Mesendoderm (in vitro differentiated cells): ENCODE results near the gene SH2D7.
A peak's percentile ranks its signal among the peaks of the same experiment; 100 is the strongest.

Source experiments
- DNase-seq: peaks from one replicate; pipeline ENCODE4 v3.0.0; 2013
- H2AK5ac ChIP-seq: 2 replicates; pipeline ENCODE4 v1.6.1; 2013; ENCODE audit warnings: low read length, inconsistent platforms
- H2BK120ac ChIP-seq: 2 replicates; pipeline ENCODE4 v1.6.1; 2013; ENCODE audit warnings: low read depth, mild to moderate bottlenecking, low read length, moderate library complexity, mixed read lengths
- H2BK15ac ChIP-seq: replicated peaks from 2 replicates; pipeline ENCODE4 v1.6.1; 2013; ENCODE audit warnings: low read depth, mild to moderate bottlenecking, moderate library complexity
- H2BK5ac ChIP-seq: 2 replicates; pipeline ENCODE4 v1.6.1; 2013; ENCODE audit warnings: low read length, inconsistent platforms
- H3K18ac ChIP-seq: 2 replicates; pipeline ENCODE4 v1.6.1; 2013; ENCODE audit warnings: mild to moderate bottlenecking, low read length, mixed read lengths
- H3K23ac ChIP-seq: one replicate; pipeline ENCODE4 v1.6.1; 2013; ENCODE audit warnings: low read length
- H3K27ac ChIP-seq: 2 replicates; pipeline ENCODE4 v1.5.1; 2013; ENCODE audit warnings: low read depth, mild to moderate bottlenecking, inconsistent platforms, low read length, moderate library complexity
- H3K27me3 ChIP-seq: 2 replicates; pipeline ENCODE4 v1.6.1; 2013; ENCODE audit warnings: low read length, control low read depth, mild to moderate bottlenecking, inconsistent platforms; ENCODE audit not compliant: insufficient read depth, poor library complexity
- H3K36me3 ChIP-seq: 2 replicates; pipeline ENCODE4 v1.6.1; 2013; ENCODE audit warnings: low read length, inconsistent platforms; ENCODE audit not compliant: control insufficient read depth, insufficient read depth
- H3K4ac ChIP-seq: one replicate; pipeline ENCODE4 v1.6.1; 2013; ENCODE audit warnings: low read depth, mild to moderate bottlenecking, low read length, moderate library complexity
- H3K4me1 ChIP-seq: 2 replicates; pipeline ENCODE4 v1.6.1; 2013; ENCODE audit warnings: low read depth, low read length, inconsistent platforms; ENCODE audit not compliant: control insufficient read depth
- H3K4me2 ChIP-seq: 2 replicates; pipeline ENCODE4 v1.6.1; 2013; ENCODE audit warnings: low read length
- H3K4me3 ChIP-seq: 2 replicates; pipeline ENCODE4 v1.5.1; 2013; ENCODE audit warnings: mild to moderate bottlenecking, low read length
- H3K56ac ChIP-seq: one replicate; pipeline ENCODE4 v1.6.1; 2013; ENCODE audit warnings: low read length
- H3K79me1 ChIP-seq: 2 replicates; pipeline ENCODE4 v1.6.1; 2013; ENCODE audit warnings: low read length, inconsistent platforms
- H3K79me2 ChIP-seq: 2 replicates; pipeline ENCODE4 v1.6.1; 2013; ENCODE audit warnings: mild to moderate bottlenecking, low read length; ENCODE audit not compliant: control insufficient read depth, insufficient read depth
- H3K9ac ChIP-seq: 2 replicates; pipeline ENCODE4 v1.6.1; 2013; ENCODE audit warnings: low read length, inconsistent platforms
- H4K5ac ChIP-seq: one replicate; pipeline ENCODE4 v1.6.1; 2013; ENCODE audit warnings: low read length
- H4K8ac ChIP-seq: one replicate; pipeline ENCODE4 v1.6.1; 2013; ENCODE audit warnings: low read depth, mild to moderate bottlenecking, control low read depth, low read length, moderate library complexity
- WGBS: extraction: QIAGEN DNeasy Blood & Tissue Kit; methylation state at CpG from one replicate; pipeline ENCODE4 v1.1.7; 2013; ENCODE audit warnings: low lambda C conversion rate, missing lambda C conversion rate; ENCODE audit not compliant: insufficient coverage; ENCODE audit errors: extremely low coverage; 5-methylcytosine and 5-hydroxymethylcytosine counted together

Gene SH2D7

DNA sequence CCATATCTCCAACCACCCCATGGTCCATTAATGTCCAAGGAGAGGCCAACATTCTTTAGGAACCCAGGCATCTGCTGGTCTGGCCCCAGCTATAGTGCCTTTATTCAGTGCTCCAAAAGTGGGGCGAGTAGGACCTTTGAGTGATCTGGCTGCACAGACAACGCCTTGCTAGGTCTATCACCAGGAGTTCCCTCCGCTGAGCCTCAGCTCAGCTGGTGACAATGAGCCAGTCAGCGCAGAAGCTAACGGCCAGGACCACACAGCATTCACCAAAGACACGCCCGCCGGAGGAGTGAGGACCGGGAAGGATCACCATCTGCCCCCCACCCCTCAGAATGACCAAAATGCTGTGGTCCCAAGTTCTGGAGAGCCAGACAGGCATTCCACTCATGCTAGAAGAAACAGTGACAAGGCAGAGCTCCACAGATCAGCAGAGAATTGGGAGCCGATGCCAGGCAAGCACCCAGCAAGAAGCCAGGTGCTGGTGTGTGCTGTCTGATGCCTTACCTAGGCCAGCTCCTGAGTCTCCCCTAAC lies 33.9 kb upstream of the SH2D7 start:
- H3K23ac ChIP-seq = no peak overlapping the region
- H2BK120ac ChIP-seq = no peak overlapping the region
- peaks cover 2% of the 10 kb centered on the region for H3K4me1 ChIP-seq
- peaks cover 5% of the 10 kb centered on the region for H3K79me1 ChIP-seq
- no peak for DNase-seq
- no peaks in the 10 kb centered on the region for H3K79me2 ChIP-seq
- H3K4me3 ChIP-seq = no peak overlapping the region
- no peak overlapping the region for H4K5ac ChIP-seq
- no peak overlapping the region for H3K4ac ChIP-seq
- no peak overlapping the region for H2BK5ac ChIP-seq
- H3K4me2 ChIP-seq = no peak overlapping the region
- no peak overlapping the region for H2BK15ac ChIP-seq
- no peak overlapping the region for H3K27ac ChIP-seq
- no peak overlapping the region for H3K9ac ChIP-seq
- no peak overlapping the region for H2AK5ac ChIP-seq
- WGBS = no CpG with 5 or more reads among the region's 10 CpGs
- no peak overlapping the region for H4K8ac ChIP-seq
- no peaks in the 10 kb centered on the region for H3K36me3 ChIP-seq
- no peaks in the 10 kb centered on the region for H3K27me3 ChIP-seq
- H3K18ac ChIP-seq = no peak overlapping the region
- H3K56ac ChIP-seq = no peak overlapping the region

DNA sequence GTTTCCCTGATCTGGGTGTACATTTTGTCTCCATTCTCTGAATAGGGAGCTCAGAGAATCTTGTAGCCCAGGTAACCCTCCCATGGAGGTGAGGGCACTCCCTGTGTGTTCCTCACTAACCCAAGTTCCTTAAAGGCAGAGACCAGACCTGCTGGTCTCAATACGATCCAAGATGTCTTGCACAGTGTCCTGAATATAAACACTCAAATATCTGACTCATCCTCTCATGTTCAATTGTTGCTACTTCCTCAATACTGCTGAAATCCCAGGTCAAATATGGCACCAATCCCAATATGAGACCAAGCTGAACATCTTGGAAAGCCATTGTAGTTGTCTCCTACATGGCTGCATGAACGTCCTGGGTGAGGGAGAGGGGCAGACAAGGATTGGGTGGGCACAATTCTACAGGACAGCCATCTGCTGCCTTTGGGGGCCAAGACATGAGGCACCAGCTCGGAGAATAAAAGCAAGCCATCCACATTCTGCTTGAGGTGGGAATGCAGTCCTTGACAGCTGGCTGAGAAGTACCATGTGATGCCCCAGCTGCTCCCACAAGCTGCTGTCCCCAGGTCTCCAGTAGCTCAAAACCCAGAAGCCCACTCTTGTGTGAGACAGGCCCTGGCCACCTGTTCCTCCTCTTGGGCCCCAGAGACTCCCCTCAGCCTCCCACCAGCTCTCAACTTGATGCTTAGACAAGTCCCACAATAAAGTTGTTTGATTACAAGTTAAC lies 33.1 kb upstream of the SH2D7 start:
- Histone ChIP-seq H3K4me2 (no peak overlapping the region), H3K9ac (no peak overlapping the region), H3K4me1 (peaks cover 2% of the 10 kb centered on the region), H3K79me2 (no peaks in the 10 kb centered on the region), H2AK5ac (no peak overlapping the region), H2BK120ac (no peak overlapping the region), H4K8ac (no peak overlapping the region), H4K5ac (no peak overlapping the region), H2BK5ac (no peak overlapping the region), H3K4ac (no peak overlapping the region), H3K36me3 (no peaks in the 10 kb centered on the region), H3K27me3 (no peaks in the 10 kb centered on the region), H3K27ac (no peak overlapping the region), H3K23ac (no peak overlapping the region), H3K56ac (no peak overlapping the region), H2BK15ac (no peak overlapping the region), H3K4me3 (no peak overlapping the region), H3K79me1 (peaks cover 5% of the 10 kb centered on the region), H3K18ac (no peak overlapping the region)
- DNase-seq = no peak
- no CpG with 5 or more reads among the region's 3 CpGs for WGBS

- no peak overlapping the region for H2BK5ac ChIP-seq
- H3K27ac ChIP-seq = no peak overlapping the region
- no CpG with 5 or more reads among the region's 5 CpGs for WGBS
Measured at GRCh38 chr15:78060232-78060631, 32.1 kb upstream of the SH2D7 start.

DNA sequence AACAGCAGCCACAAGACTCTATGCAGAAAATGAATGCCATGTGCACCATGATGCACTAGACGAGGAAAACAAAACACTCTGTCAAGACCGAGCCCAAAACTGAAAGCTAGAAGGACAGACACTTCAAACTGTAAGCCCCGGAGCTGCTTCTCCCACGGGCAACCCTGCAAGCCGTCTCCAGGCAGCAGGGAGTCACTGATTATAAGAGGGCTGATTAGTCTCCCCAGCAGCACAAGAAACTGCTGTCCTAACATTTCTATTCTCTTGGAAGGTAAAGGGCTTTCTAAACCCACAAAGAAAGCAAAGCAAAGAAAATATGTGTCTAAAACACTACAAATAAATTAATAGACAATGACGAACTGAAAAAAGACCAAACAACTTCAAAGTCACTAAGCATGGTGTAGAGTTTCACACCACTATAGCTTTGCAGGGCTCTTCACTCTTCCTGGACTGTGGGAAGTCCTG lies 30.4 kb upstream of the SH2D7 start:
- Histone ChIP-seq H4K5ac (no peak overlapping the region), H3K56ac (peak overlapping the region; percentile 44), H3K4me3 (no peak overlapping the region), H3K4ac (no peak overlapping the region), H4K8ac (no peak overlapping the region), H3K27ac (no peak overlapping the region), H3K4me1 (peaks cover 2% of the 10 kb centered on the region), H3K36me3 (no peaks in the 10 kb centered on the region), H3K9ac (peak overlapping the region; percentile 26), H3K27me3 (no peaks in the 10 kb centered on the region), H3K4me2 (no peak overlapping the region), H2BK15ac (no peak overlapping the region), H2AK5ac (no peak overlapping the region), H3K18ac (no peak overlapping the region), H3K79me2 (peaks cover 2% of the 10 kb centered on the region), H3K79me1 (peaks cover 3% of the 10 kb centered on the region), H2BK5ac (no peak overlapping the region), H3K23ac (no peak overlapping the region), H2BK120ac (no peak overlapping the region)
- no CpG with 5 or more reads among the region's 6 CpGs for WGBS
- DNase-seq = peak; percentile 42

More at GRCh38 chr15:78060232-78060631, 32.1 kb upstream of the SH2D7 start:
- H3K9ac ChIP-seq = no peak overlapping the region
- H2AK5ac ChIP-seq = no peak overlapping the region
- H3K4me3 ChIP-seq = no peak overlapping the region
- H3K18ac ChIP-seq = no peak overlapping the region
- no peak overlapping the region for H4K5ac ChIP-seq
- H3K23ac ChIP-seq = no peak overlapping the region
- no peak overlapping the region for H3K56ac ChIP-seq
- no peak overlapping the region for H2BK120ac ChIP-seq
- no peak for DNase-seq
- H3K4me2 ChIP-seq = no peak overlapping the region
- no peak overlapping the region for H3K4ac ChIP-seq
- no peaks in the 10 kb centered on the region for H3K27me3 ChIP-seq
- no peak overlapping the region for H4K8ac ChIP-seq
- H3K79me2 ChIP-seq = no peaks in the 10 kb centered on the region
- H3K36me3 ChIP-seq = no peaks in the 10 kb centered on the region
- H2BK15ac ChIP-seq = no peak overlapping the region
- H3K79me1 ChIP-seq = peaks cover 5% of the 10 kb centered on the region
- H3K4me1 ChIP-seq = peaks cover 2% of the 10 kb centered on the region

DNA sequence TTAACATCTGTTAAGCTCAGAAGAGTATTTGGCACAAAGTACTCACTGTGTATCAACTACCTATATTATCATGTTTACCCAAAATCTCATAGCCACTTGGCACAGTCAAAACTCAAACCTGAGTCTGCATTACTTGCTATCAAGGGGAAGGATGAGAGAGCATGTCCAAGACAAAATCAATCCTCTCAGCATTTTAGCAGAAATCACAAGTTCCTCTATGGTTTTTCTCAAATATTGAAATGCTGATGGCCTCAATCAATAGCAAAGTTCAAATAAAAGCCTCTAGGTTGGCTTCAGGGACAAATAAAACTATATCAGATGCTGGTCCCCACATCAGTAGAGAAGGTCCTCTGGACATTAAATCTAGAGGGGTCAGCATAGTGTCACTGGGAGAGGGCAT lies 29.1 kb upstream of the SH2D7 start:
- Histone ChIP-seq H2BK120ac (no peak overlapping the region), H4K8ac (no peak overlapping the region), H3K9ac (no peak overlapping the region), H3K4me1 (peaks cover 4% of the 10 kb centered on the region), H3K18ac (no peak overlapping the region), H3K79me2 (peaks cover 2% of the 10 kb centered on the region), H2BK15ac (no peak overlapping the region), H3K36me3 (no peaks in the 10 kb centered on the region), H3K27me3 (no peaks in the 10 kb centered on the region), H3K4me2 (no peak overlapping the region), H3K4ac (no peak overlapping the region), H3K56ac (no peak overlapping the region), H3K79me1 (peaks cover 7% of the 10 kb centered on the region), H2BK5ac (no peak overlapping the region), H4K5ac (no peak overlapping the region), H3K23ac (no peak overlapping the region), H3K27ac (no peak overlapping the region), H2AK5ac (no peak overlapping the region), H3K4me3 (no peak overlapping the region)
- DNase-seq = no peak

GRCh38 chr15:78063970-78064385 lies 28.4 kb upstream of the SH2D7 start:
- Histone ChIP-seq H3K27me3 (no peaks in the 10 kb centered on the region), H3K79me1 (peaks cover 6% of the 10 kb centered on the region), H4K5ac (no peak overlapping the region), H3K36me3 (no peaks in the 10 kb centered on the region), H3K4me1 (peaks cover 7% of the 10 kb centered on the region), H2AK5ac (no peak overlapping the region), H4K8ac (no peak overlapping the region), H2BK5ac (no peak overlapping the region), H3K56ac (no peak overlapping the region), H3K23ac (no peak overlapping the region), H3K18ac (no peak overlapping the region), H2BK15ac (no peak overlapping the region), H3K79me2 (peaks cover 2% of the 10 kb centered on the region), H2BK120ac (no peak overlapping the region), H3K4me2 (no peak overlapping the region), H3K9ac (no peak overlapping the region), H3K27ac (no peak overlapping the region), H3K4me3 (no peak overlapping the region), H3K4ac (no peak overlapping the region)
- no peak for DNase-seq
- WGBS = 100% methylated on average over 2 of the region's 5 CpGs
